HCT116 (cell line): Measurements from ENCODE around the gene ELAPOR1. TPM values are rescaled to one million over a fixed set of nuclear protein-coding genes. Genes with fewer than 3 reads are reported as not detected.

Experiments used
- ATAC-seq: fragments of 200-7000 bp; cut with Tn5 transposase; 2 replicates; pipeline ENCODE4 v1.9.1; 2020; ENCODE audit warnings: mild to moderate bottlenecking, moderate library complexity
- BruUV-seq: library from RNA; stranded (reverse); fragments of 400-500 nt; replicated peaks from 2 replicates; lab custom pipeline; 2021; lab: Mats Ljungman, UMichigan
- CTCF ChIA-PET: fragments of 300-600 bp; sonication (Branson Sonifier 250); formaldehyde crosslinking; loops from one replicate; lab custom pipeline; 2021; ENCODE audit warnings: antibody characterized with exemption; lab: Charles Lee
- POLR2A ChIA-PET: fragments of 300-600, 350-600 bp; sonication (Branson Sonifier 250); formaldehyde crosslinking; loops from one replicate; lab custom pipeline; 2021; ENCODE audit warnings: antibody characterized with exemption; lab: Charles Lee
- RAD21 ChIA-PET, 2 experiments: fragments of 300-600 bp; sonication (Branson Sonifier 250); formaldehyde crosslinking; loops; one replicate each; lab custom pipeline; 2023; ENCODE audit warnings: low total read pairs in 2 of 2; ENCODE audit not compliant: uncharacterized antibody in 2 of 2, unreplicated experiment in 2 of 2, low non-redundant PET in 1 of 2; lab: Charles Lee
- DNase-seq: peaks from one replicate; pipeline ENCODE4 v3.0.0-alpha.2; 2010; ENCODE audit warnings: low read depth, low spot score
- H2AFZ ChIP-seq: fragments of 200-600 bp; shearing (Covaris generic), sonication (generic); 2 replicates; pipeline ENCODE4 v1.6.1; 2017; ENCODE audit warnings: low read depth, mixed run types, mixed read lengths, antibody characterized with exemption, low read length; ENCODE audit not compliant: poor library complexity, severe bottlenecking
- H3K27ac ChIP-seq: 2 replicates; pipeline ENCODE4 v1.5.1; 2012; ENCODE audit warnings: low read depth, low read length
- H3K27me3 ChIP-seq: fragments of 200-600 bp; sonication (generic); 2 replicates; pipeline ENCODE4 v1.6.1; 2016; ENCODE audit warnings: mixed run types, low read length, mixed read lengths; ENCODE audit not compliant: insufficient read depth
- H3K36me3 ChIP-seq, 2 experiments: fragments of 200-500 bp in 1 of 2; fragments of 200-600 bp in 1 of 2; sonication (Bioruptor generic) in 1 of 2; sonication (generic) in 1 of 2; 2 replicates each; pipeline versions ENCODE4 v1.5.1 to v1.6.1; 2014 to 2016; ENCODE audit warnings: low read length in 2 of 2, inconsistent platforms in 1 of 2, mixed read lengths in 1 of 2, mixed run types in 1 of 2; ENCODE audit not compliant: insufficient read depth in 2 of 2, control insufficient read depth in 1 of 2
- H3K4me1 ChIP-seq, 2 experiments: fragments of 200-600 bp in 1 of 2; sonication (generic) in 1 of 2; 2 replicates each; pipeline versions ENCODE4 v1.5.1 to v1.6.1; 2012 to 2017; ENCODE audit warnings: low read length in 2 of 2, inconsistent platforms in 1 of 2, mild to moderate bottlenecking in 1 of 2, mixed read lengths in 1 of 2, mixed run types in 1 of 2, moderate library complexity in 1 of 2; ENCODE audit not compliant: insufficient read depth in 2 of 2, control insufficient read depth in 1 of 2
- H3K4me2 ChIP-seq: fragments of 200-600 bp; sonication (generic); 2 replicates; pipeline ENCODE4 v1.6.1; 2017; ENCODE audit warnings: mixed run types, low read length, mixed read lengths
- H3K4me3 ChIP-seq, 2 experiments: fragments of 200-600 bp in 1 of 2; sonication (generic) in 1 of 2; replicated peaks in 1 of 2; 2 replicates each; pipeline ENCODE4 v1.5.1; 2011 to 2016; ENCODE audit warnings: low read length in 2 of 2, control low read depth in 1 of 2, low read depth in 1 of 2, mild to moderate bottlenecking in 1 of 2, mixed read lengths in 1 of 2, mixed run types in 1 of 2
- H3K79me2 ChIP-seq: fragments of 200-600 bp; sonication (generic); 2 replicates; pipeline ENCODE4 v1.6.1; 2017; ENCODE audit warnings: mild to moderate bottlenecking, mixed run types, low read length, moderate library complexity, mixed read lengths; ENCODE audit not compliant: insufficient read depth
- H3K9ac ChIP-seq: fragments of 200-600 bp; sonication (generic); 2 replicates; pipeline ENCODE4 v1.6.1; 2016; ENCODE audit warnings: low read length, mixed read lengths
- H3K9me2 ChIP-seq: fragments of 200-600 bp; sonication (generic), shearing (Covaris generic); 2 replicates; pipeline ENCODE4 v1.6.1; 2017; ENCODE audit warnings: mixed run types, mild to moderate bottlenecking, moderate library complexity; ENCODE audit not compliant: insufficient read depth
- H3K9me3 ChIP-seq, 2 experiments: fragments of 200-500 bp in 1 of 2; fragments of 200-600 bp in 1 of 2; sonication (Bioruptor generic) in 1 of 2; sonication (generic) in 1 of 2; 2 replicates each; pipeline ENCODE4 v1.6.1; 2014 to 2017; ENCODE audit warnings: low read length in 2 of 2, mixed read lengths in 2 of 2, inconsistent platforms in 1 of 2, low read depth in 1 of 2, mild to moderate bottlenecking in 1 of 2, mixed run types in 1 of 2, moderate library complexity in 1 of 2; ENCODE audit not compliant: control insufficient read depth in 1 of 2, insufficient read depth in 1 of 2
- H4K20me1 ChIP-seq: fragments of 200-600 bp; sonication (generic), shearing (Covaris generic); 2 replicates; pipeline ENCODE4 v1.6.1; 2017; ENCODE audit warnings: mixed run types, mild to moderate bottlenecking, moderate library complexity; ENCODE audit not compliant: insufficient read depth
- CEBPB ChIP-seq: IDR thresholded peaks from 2 replicates; pipeline ENCODE4 v1.6.1; 2012; ENCODE audit warnings: low read depth
- CTCF ChIP-seq, 3 experiments: fragments of 200-600 bp in 1 of 3; sonication (generic) in 1 of 3; IDR thresholded peaks in 2 of 3; conservative IDR thresholded peaks in 1 of 3; 2 replicates each; pipeline ENCODE4 v1.5.1; 2012 to 2017; ENCODE audit warnings: low read depth in 2 of 3, low read length in 2 of 3, antibody characterized with exemption in 1 of 3, borderline replicate concordance in 1 of 3, control low read depth in 1 of 3, mild to moderate bottlenecking in 1 of 3, mixed read lengths in 1 of 3, mixed run types in 1 of 3, moderate library complexity in 1 of 3; ENCODE audit not compliant: insufficient read depth in 1 of 3
- EGR1 ChIP-seq: IDR thresholded peaks from 2 replicates; pipeline ENCODE4 v1.6.1; 2012; ENCODE audit warnings: low read depth
- EZH2 ChIP-seq: fragments of 200-600 bp; sonication (generic); IDR thresholded peaks from 2 replicates; pipeline ENCODE4 v1.6.1; 2017; ENCODE audit warnings: antibody characterized with exemption, mixed run types
- FOSL1 ChIP-seq: IDR thresholded peaks from 2 replicates; pipeline ENCODE4 v1.6.1; 2012; ENCODE audit warnings: low read depth
- POLR2AphosphoS5 ChIP-seq: IDR thresholded peaks from 2 replicates; pipeline ENCODE4 v1.6.1; 2011; ENCODE audit warnings: mild to moderate bottlenecking, low read depth, low read length, moderate library complexity
- RAD21 ChIP-seq: IDR thresholded peaks from 2 replicates; pipeline ENCODE4 v1.6.1; 2012; ENCODE audit warnings: low read depth, mild to moderate bottlenecking
- REST ChIP-seq: IDR thresholded peaks from 2 replicates; pipeline ENCODE4 v1.6.1; 2012; ENCODE audit warnings: low read depth
- SRF ChIP-seq: IDR thresholded peaks from 2 replicates; pipeline ENCODE4 v1.6.1; 2012; ENCODE audit warnings: low read depth
- YY1 ChIP-seq: IDR thresholded peaks from 2 replicates; pipeline ENCODE4 v1.6.1; 2011; ENCODE audit warnings: low read length, low read depth, moderate library complexity, mild to moderate bottlenecking; ENCODE audit not compliant: insufficient replicate concordance; ENCODE audit errors: extremely low read depth
- ZBTB33 ChIP-seq: IDR thresholded peaks from 2 replicates; pipeline ENCODE4 v1.6.1; 2011; ENCODE audit warnings: mild to moderate bottlenecking, low read length, moderate library complexity; ENCODE audit not compliant: insufficient replicate concordance; ENCODE audit errors: extremely low read depth
- ZFX ChIP-seq: fragments of 450-650 bp; IDR thresholded peaks from 2 replicates; pipeline ENCODE4 v1.6.1; 2017
- ZNF274 ChIP-seq: fragments of 200-500 bp; sonication (Bioruptor generic); IDR thresholded peaks from 2 replicates; pipeline ENCODE4 v1.6.1; 2014; ENCODE audit warnings: mild to moderate bottlenecking, low read depth, low read length, inconsistent platforms
- intact Hi-C: fragments of 100-400 bp; cut with micrococcal nuclease; formaldehyde crosslinking; loops from 2 replicates; pipeline ENCODE4 v1.10.0; 2022
- total RNA-seq: library from RNA; stranded (reverse); gene quantifications from one replicate; pipeline ENCODE4 v1.2.1, GENCODE V29; 2021; ENCODE audit not compliant: unreplicated experiment

ELAPOR1 gene
- total RNA-seq, 1 experiment from 2014 or later, result 0.57 TPM

GRCh38 chr1:109136766-109137165 lies 22.9 kb downstream of the ELAPOR1 start:
- H3K9ac ChIP-seq, result no peak overlapping the region

GRCh38 chr1:109137958-109138357 lies 24.0 kb downstream of the ELAPOR1 start:
- CTCF ChIA-PET, result no interaction called here
- RAD21 ChIA-PET, result no interaction called here
- no TSS peak for BruUV-seq
- POLR2A ChIA-PET, result no interaction called here
- intact Hi-C loops, result no loop called here
- H3K27me3 ChIP-seq, result no peaks in the 10 kb centered on the region
- no peak overlapping the region for H3K27ac ChIP-seq
- DNase-seq, result no peak
- H3K9ac ChIP-seq, result no peak overlapping the region
- H3K36me3 ChIP-seq, result no peaks in the 10 kb centered on the region
- H3K4me2 ChIP-seq, result no peak overlapping the region
- H3K4me3 ChIP-seq, result no peak overlapping the region
- H3K9me2 ChIP-seq, result no peaks in the 10 kb centered on the region
- no peak for ATAC-seq
- no peaks in the 10 kb centered on the region for H4K20me1 ChIP-seq
- H2AFZ ChIP-seq, result no peak overlapping the region
- H3K79me2 ChIP-seq, result no peaks in the 10 kb centered on the region
- H3K4me1 ChIP-seq, result no peaks in the 10 kb centered on the region
- H3K9me3 ChIP-seq, result no peaks in the 10 kb centered on the region
- TF ChIP-seq EGR1 (no peak), EZH2 (no peak), ZBTB33 (no peak), CEBPB (no peak), REST (no peak), ZFX (no peak), FOSL1 (no peak), RAD21 (no peak), ZNF274 (no peak), CTCF (IDR thresholded peaks at IDR 0.05 in 2 of 3, conservative IDR thresholded peaks at IDR 0.05 in 1 of 3; ENCODE audit: borderline replicate concordance in 1 of 3, insufficient read depth in 1 of 3, low read depth in 2 of 3, low read length in 2 of 3) (no peak), POLR2AphosphoS5 (no peak), YY1 (no peak)

More at GRCh38 chr1:109136766-109137165, 22.9 kb downstream of the ELAPOR1 start:
- no peaks in the 10 kb centered on the region for H3K27me3 ChIP-seq
- BruUV-seq, result no TSS peak
- DNase-seq, result no peak
- CTCF ChIA-PET, result no interaction called here
- H3K9me2 ChIP-seq, result no peaks in the 10 kb centered on the region
- H2AFZ ChIP-seq, result no peak overlapping the region
- no peak overlapping the region for H3K4me3 ChIP-seq
- POLR2A ChIA-PET, result no interaction called here
- H3K79me2 ChIP-seq, result no peaks in the 10 kb centered on the region
- H3K4me1 ChIP-seq, result no peaks in the 10 kb centered on the region
- no peaks in the 10 kb centered on the region for H4K20me1 ChIP-seq
- intact Hi-C loops, result no loop called here
- no peak overlapping the region for H3K4me2 ChIP-seq
- no peaks in the 10 kb centered on the region for H3K36me3 ChIP-seq
- H3K9me3 ChIP-seq, result no peaks in the 10 kb centered on the region
- no peak for TF ChIP-seq SRF
- no peak for TF ChIP-seq YY1
- TF ChIP-seq FOSL1, result no peak
- no peak for TF ChIP-seq CEBPB
- RAD21 ChIA-PET, result no interaction called here
- H3K27ac ChIP-seq, result no peak overlapping the region
- ATAC-seq, result no peak
